ENCODE data around the gene WDR72.

The WDR72 gene

GRCh38 chr15:53625962-53626845 lies 133.3 kb downstream of the WDR72 start:
- no peak for DNase-seq (ENCODE audit: extremely low read depth, low read depth)

GRCh38 chr15:53625260-53625659 lies 134.2 kb downstream of the WDR72 start:
- DNase-seq (ENCODE audit: extremely low read depth, low read depth) = no peak
- no peak for TF ChIP-seq CTCF (IDR thresholded peaks at IDR 0.05; ENCODE audit: low read depth, low read length)

More at GRCh38 chr15:53625962-53626845, 133.3 kb downstream of the WDR72 start:
- no peak for TF ChIP-seq CTCF (IDR thresholded peaks at IDR 0.05; ENCODE audit: low read depth, low read length)

- DNase-seq (ENCODE audit: extremely low read depth, low read depth) = no peak
- TF ChIP-seq CTCF (IDR thresholded peaks at IDR 0.05; ENCODE audit: low read depth, low read length) = no peak
These were observed 141.0 kb downstream of the WDR72 start for GRCh38 chr15:53618461-53618860.

- DNase-seq (ENCODE audit: extremely low read depth, low read depth) = no peak
- TF ChIP-seq CTCF (IDR thresholded peaks at IDR 0.05; ENCODE audit: low read depth, low read length) = no peak
These were observed 148.1 kb downstream of the WDR72 start for GRCh38 chr15:53611145-53611920.

- TF ChIP-seq CTCF (IDR thresholded peaks at IDR 0.05; ENCODE audit: low read depth, low read length) = no peak
- DNase-seq (ENCODE audit: extremely low read depth, low read depth) = no peak
These were observed 168.4 kb downstream of the WDR72 start for GRCh38 chr15:53591041-53591440.

- DNase-seq (ENCODE audit: extremely low read depth, low read depth) = no peak
- TF ChIP-seq CTCF (IDR thresholded peaks at IDR 0.05; ENCODE audit: low read depth, low read length) = no peak
These were observed 169.1 kb downstream of the WDR72 start for GRCh38 chr15:53590380-53590779.

- no peak for DNase-seq (ENCODE audit: extremely low read depth, low read depth)
- no peak for TF ChIP-seq CTCF (IDR thresholded peaks at IDR 0.05; ENCODE audit: low read depth, low read length)
These were observed 169.9 kb downstream of the WDR72 start for GRCh38 chr15:53589520-53590057.
